ENCODE data around the gene DRAM1.

DNA sequence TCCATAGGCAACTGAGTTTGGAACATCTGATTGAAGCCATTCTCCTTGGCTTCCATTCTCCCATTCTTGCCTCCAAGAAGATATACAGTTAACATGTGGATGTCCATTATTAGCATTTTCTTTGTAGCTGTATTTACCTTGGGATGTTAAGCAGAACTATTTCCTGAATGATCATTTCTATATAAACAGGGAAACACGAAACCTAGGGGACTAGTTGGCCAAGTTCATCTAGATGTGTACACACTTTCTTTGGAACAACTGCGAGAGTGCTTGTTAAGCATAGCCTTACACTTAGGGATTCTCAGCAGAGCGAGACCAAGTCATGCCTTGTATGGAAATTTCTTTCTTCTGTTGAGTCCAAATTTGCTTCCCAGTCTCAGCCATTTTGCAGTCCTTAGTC, 42.1 kb downstream of the DRAM1 start:
- TF ChIP-seq TEAD4 (IDR thresholded peaks at IDR 0.05; ENCODE audit: low read length) (no peak), TEAD4 (CRISPR knock-in tag; IDR thresholded peaks at IDR 0.05; ENCODE audit: borderline replicate concordance) (no peak), PPARD (CRISPR knock-in tag; IDR thresholded peaks at IDR 0.05) (no peak), EHMT2 (IDR thresholded peaks at IDR 0.05) (no peak)
- TF ChIP-seq, protein P1, sequence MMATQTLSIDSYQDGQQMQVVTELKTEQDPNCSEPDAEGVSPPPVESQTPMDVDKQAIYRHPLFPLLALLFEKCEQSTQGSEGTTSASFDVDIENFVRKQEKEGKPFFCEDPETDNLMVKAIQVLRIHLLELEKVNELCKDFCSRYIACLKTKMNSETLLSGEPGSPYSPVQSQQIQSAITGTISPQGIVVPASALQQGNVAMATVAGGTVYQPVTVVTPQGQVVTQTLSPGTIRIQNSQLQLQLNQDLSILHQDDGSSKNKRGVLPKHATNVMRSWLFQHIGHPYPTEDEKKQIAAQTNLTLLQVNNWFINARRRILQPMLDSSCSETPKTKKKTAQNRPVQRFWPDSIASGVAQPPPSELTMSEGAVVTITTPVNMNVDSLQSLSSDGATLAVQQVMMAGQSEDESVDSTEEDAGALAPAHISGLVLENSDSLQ (IDR thresholded peaks at IDR 0.05), result no peak

Data from K562 (cell line).